Epithelial cell of proximal tubule (primary cell): Measurements from ENCODE around the gene DRG2. TPM values are rescaled to one million over a fixed set of nuclear protein-coding genes. Genes with fewer than 3 reads are reported as not detected.

Experiments used
- DNase-seq: peaks from one replicate; pipeline ENCODE4 v3.0.0-alpha.2; 2011; ENCODE audit warnings: low read depth
- H3K4me3 ChIP-seq: 2 replicates; pipeline ENCODE4 v1.5.1; 2011; ENCODE audit warnings: low read depth, mild to moderate bottlenecking, low read length
- CTCF ChIP-seq: conservative IDR thresholded peaks from 2 replicates; pipeline ENCODE4 v1.5.1; 2012; ENCODE audit warnings: low read depth, mild to moderate bottlenecking, low read length
- total RNA-seq: library from RNA; depleted of rRNA; stranded (reverse); fragments of >200 nt; gene quantifications from 2 replicates; pipeline ENCODE4 v1.2.3, GENCODE V29; 2015

DRG2 gene
- 35.3 and 57.5 TPM in 2 replicates for total RNA-seq

- peak; percentile 19 for DNase-seq
- TF ChIP-seq CTCF: no peak
- peak within 1 kb of the TSS; percentile 90 for H3K4me3 ChIP-seq
Observed at GRCh38 chr17:18087610-18088491, at the start of gene DRG2. Gene DRG2 (plus strand): TSS chr17:18087948. CDS start chr17:18088024, 76 bp downstream.

- no peak for TF ChIP-seq CTCF
- DNase-seq: no peak
- peak overlapping the region; percentile 93 for H3K4me3 ChIP-seq
Observed at GRCh38 chr17:18038149-18038850, 49.4 kb upstream of the DRG2 start.

GRCh38 chr17:18038861-18039534 is 48.8 kb upstream of the DRG2 start, which contains the start of the genes ATPAF2 and GID4:
Gene ATPAF2 (minus strand): TSS chr17:18039168. CDS start chr17:18039013, 155 bp downstream.
Gene GID4 (plus strand): TSS chr17:18039408. CDS start chr17:18039465, 57 bp downstream.
- TF ChIP-seq CTCF: peak; percentile 21
- peak within 1 kb of the TSS; percentile 93 for H3K4me3 ChIP-seq
- DNase-seq: peak; percentile 77

GRCh38 chr17:18039535-18040260 is 48.0 kb upstream of the DRG2 start:
- TF ChIP-seq CTCF: no peak
- H3K4me3 ChIP-seq: peak overlapping the region; percentile 93
- DNase-seq: no peak

GRCh38 chr17:18040261-18040858 is 47.4 kb upstream of the DRG2 start:
- TF ChIP-seq CTCF: no peak
- H3K4me3 ChIP-seq: peak overlapping the region; percentile 93
- no peak for DNase-seq

- no peak for DNase-seq
- no peak overlapping the region for H3K4me3 ChIP-seq
- no peak for TF ChIP-seq CTCF
Observed at GRCh38 chr17:18041776-18042175, 46.0 kb upstream of the DRG2 start.
